ENCODE results near the gene CTDSP1.

CTDSP1 gene

GRCh38 chr2:218425531-218425930, 25.9 kb downstream of the CTDSP1 start:
- DNase-seq (ENCODE audit: low read depth, low spot score): no peak

GRCh38 chr2:218427741-218428140, 28.1 kb downstream of the CTDSP1 start:
- no peak for DNase-seq (ENCODE audit: low read depth, low spot score)

GRCh38 chr2:218428846-218429558, 29.3 kb downstream of the CTDSP1 start:
- DNase-seq (ENCODE audit: low read depth, low spot score): no peak

GRCh38 chr2:218429911-218430692, 30.4 kb downstream of the CTDSP1 start:
- DNase-seq (ENCODE audit: low read depth, low spot score): no peak

GRCh38 chr2:218430721-218431120, 31.1 kb downstream of the CTDSP1 start:
- no peak for DNase-seq (ENCODE audit: low read depth, low spot score)

GRCh38 chr2:218431878-218432277, 32.2 kb downstream of the CTDSP1 start:
- no peak for DNase-seq (ENCODE audit: low read depth, low spot score)

- no peak for DNase-seq (ENCODE audit: low read depth, low spot score)
These were observed 33.2 kb downstream of the CTDSP1 start for GRCh38 chr2:218432676-218433365.

- DNase-seq (ENCODE audit: low read depth, low spot score): no peak
These were observed 34.8 kb downstream of the CTDSP1 start for GRCh38 chr2:218434456-218434855.

GRCh38 chr2:218435003-218435982, 35.6 kb downstream of the CTDSP1 start:
- no peak for DNase-seq (ENCODE audit: low read depth, low spot score)

GRCh38 chr2:218436992-218437391, 37.3 kb downstream of the CTDSP1 start:
- DNase-seq (ENCODE audit: low read depth, low spot score): no peak

- no peak for DNase-seq (ENCODE audit: low read depth, low spot score)
These were observed 38.3 kb downstream of the CTDSP1 start for GRCh38 chr2:218437969-218438368.

GRCh38 chr2:218438596-218438995, 38.9 kb downstream of the CTDSP1 start:
- no peak for DNase-seq (ENCODE audit: low read depth, low spot score)

GRCh38 chr2:218444692-218445357, 45.2 kb downstream of the CTDSP1 start:
- no peak for DNase-seq (ENCODE audit: low read depth, low spot score)

- DNase-seq (ENCODE audit: low read depth, low spot score): no peak
These were observed 45.9 kb downstream of the CTDSP1 start for GRCh38 chr2:218445602-218446001.

GRCh38 chr2:218446547-218446946, 46.9 kb downstream of the CTDSP1 start:
- DNase-seq (ENCODE audit: low read depth, low spot score): no peak

GRCh38 chr2:218447072-218447471, 47.4 kb downstream of the CTDSP1 start:
- no peak for DNase-seq (ENCODE audit: low read depth, low spot score)

- no peak for DNase-seq (ENCODE audit: low read depth, low spot score)
These were observed 49.3 kb downstream of the CTDSP1 start for GRCh38 chr2:218448934-218449333.

GRCh38 chr2:218452079-218452478, 52.4 kb downstream of the CTDSP1 start:
- DNase-seq (ENCODE audit: low read depth, low spot score): no peak

Data from astrocyte of the hippocampus (primary cell).